Chondrocyte (in vitro differentiated cells): Measurements from ENCODE around the gene NUP42. TPM values are rescaled to one million over a fixed set of nuclear protein-coding genes. Genes with fewer than 3 reads are reported as not detected.

ENCODE experiments used
- DNase-seq: peaks from one replicate; pipeline ENCODE4 v3.0.0; 2021; ENCODE audit warnings: mixed read lengths, low spot score
- H3K27ac Mint-ChIP-seq: one replicate; pipeline ENCODE4 v1.8.0; 2021; ENCODE audit warnings: mild to moderate bottlenecking, moderate library complexity, mixed read lengths; ENCODE audit not compliant: unreplicated experiment
- H3K27me3 Mint-ChIP-seq: 2 replicates; pipeline ENCODE4 v1.8.0; 2021; ENCODE audit warnings: low read depth, mixed read lengths
- H3K36me3 Mint-ChIP-seq: 2 replicates; pipeline ENCODE4 v1.8.0; 2021; ENCODE audit warnings: low read depth, mixed read lengths
- H3K4me1 Mint-ChIP-seq: 2 replicates; pipeline ENCODE4 v1.8.0; 2021; ENCODE audit warnings: low read depth, mild to moderate bottlenecking, mixed read lengths
- H3K4me3 Mint-ChIP-seq: one replicate; pipeline ENCODE4 v1.8.0; 2021; ENCODE audit warnings: mild to moderate bottlenecking, moderate library complexity, mixed read lengths; ENCODE audit not compliant: unreplicated experiment
- H3K9me3 Mint-ChIP-seq: 2 replicates; pipeline ENCODE4 v1.8.0; 2021; ENCODE audit warnings: low read depth, mixed read lengths
- long read RNA-seq: library from polyadenylated mRNA; stranded (forward); transcript quantifications from one replicate; pipeline ENCODE4 v2.0.0, GENCODE V29; 2021
- total RNA-seq: library from RNA; stranded (reverse); gene quantifications from 3 replicates; pipeline ENCODE4 v1.2.1, GENCODE V29; 2021
- TF ChIP-seq, protein P1 (sequence below): fragments of 200-600 bp; sonication (generic); IDR thresholded peaks from 2 replicates; pipeline ENCODE4 v1.5.0; 2021; ENCODE audit warnings: antibody characterized with exemption, mild to moderate bottlenecking, moderate library complexity

The NUP42 gene, protein sequence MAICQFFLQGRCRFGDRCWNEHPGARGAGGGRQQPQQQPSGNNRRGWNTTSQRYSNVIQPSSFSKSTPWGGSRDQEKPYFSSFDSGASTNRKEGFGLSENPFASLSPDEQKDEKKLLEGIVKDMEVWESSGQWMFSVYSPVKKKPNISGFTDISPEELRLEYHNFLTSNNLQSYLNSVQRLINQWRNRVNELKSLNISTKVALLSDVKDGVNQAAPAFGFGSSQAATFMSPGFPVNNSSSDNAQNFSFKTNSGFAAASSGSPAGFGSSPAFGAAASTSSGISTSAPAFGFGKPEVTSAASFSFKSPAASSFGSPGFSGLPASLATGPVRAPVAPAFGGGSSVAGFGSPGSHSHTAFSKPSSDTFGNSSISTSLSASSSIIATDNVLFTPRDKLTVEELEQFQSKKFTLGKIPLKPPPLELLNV
- 22.4 to 25.6 TPM (median 25.4 TPM) in 3 replicates for total RNA-seq
- long read RNA-seq, transcript NUPL2-201 (7 exons, 1,795 nt), result major isoform, 16 of 23 reads
- long read RNA-seq, partial matches to known transcripts, result 1 of 23 reads
- long read RNA-seq, other reads (novel, unspliced or antisense), result 5 of 23 reads

DNA sequence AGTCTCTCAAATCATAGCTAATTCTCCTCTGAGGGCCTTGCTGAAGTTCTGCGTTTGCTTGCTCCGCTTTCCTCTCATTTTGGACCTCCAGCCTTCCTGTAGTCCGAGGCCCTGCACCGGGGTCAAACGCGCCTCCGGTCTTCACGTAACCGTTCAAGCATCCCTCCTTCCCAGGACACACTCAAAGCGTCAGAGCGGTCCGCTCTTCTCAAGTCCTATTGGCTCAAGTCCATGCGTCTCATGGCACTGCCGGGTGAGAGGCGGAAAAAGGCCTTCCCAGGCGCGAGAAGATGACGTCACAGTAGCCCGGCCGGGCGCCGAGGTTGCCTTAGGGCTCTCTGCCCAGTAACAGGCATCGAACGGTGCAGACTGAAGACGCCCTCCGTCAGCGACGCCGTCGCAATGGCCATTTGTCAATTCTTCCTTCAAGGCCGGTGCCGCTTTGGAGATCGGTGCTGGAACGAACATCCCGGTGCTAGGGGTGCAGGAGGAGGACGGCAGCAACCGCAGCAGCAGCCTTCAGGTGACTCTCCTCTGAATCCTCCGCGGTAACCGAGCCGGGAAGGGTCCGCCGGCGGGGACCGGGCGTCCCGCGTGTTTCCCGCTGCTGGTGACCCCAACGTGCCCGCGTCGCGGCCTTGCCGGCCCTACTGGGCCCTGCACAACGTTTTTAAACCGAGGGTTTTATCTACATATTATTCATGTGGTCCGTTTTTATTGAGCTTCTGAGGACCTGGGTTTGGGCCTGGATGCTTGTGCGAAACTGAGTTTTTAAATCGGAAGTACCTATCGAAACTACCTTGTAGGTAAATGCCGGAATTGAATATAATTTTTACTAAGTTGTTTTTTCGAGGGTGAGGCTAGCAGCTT lies at the start of gene NUP42:
Gene NUP42 (plus strand): TSS at position 365 of the 870 bp plus-strand sequence. CDS start 38 bp downstream, at position 403.
- Mint-ChIP-seq H3K4me3 (peak within 1 kb of the TSS; percentile 91), H3K4me1 (peaks cover 26% of the 10 kb centered on the region), H3K27me3 (no peaks in the 10 kb centered on the region), H3K9me3 (no peaks in the 10 kb centered on the region), H3K27ac (peak within 1 kb of the TSS; percentile 100), H3K36me3 (peaks cover 5% of the 10 kb centered on the region)
- peak; percentile 98 for DNase-seq
- TF ChIP-seq, protein P1, sequence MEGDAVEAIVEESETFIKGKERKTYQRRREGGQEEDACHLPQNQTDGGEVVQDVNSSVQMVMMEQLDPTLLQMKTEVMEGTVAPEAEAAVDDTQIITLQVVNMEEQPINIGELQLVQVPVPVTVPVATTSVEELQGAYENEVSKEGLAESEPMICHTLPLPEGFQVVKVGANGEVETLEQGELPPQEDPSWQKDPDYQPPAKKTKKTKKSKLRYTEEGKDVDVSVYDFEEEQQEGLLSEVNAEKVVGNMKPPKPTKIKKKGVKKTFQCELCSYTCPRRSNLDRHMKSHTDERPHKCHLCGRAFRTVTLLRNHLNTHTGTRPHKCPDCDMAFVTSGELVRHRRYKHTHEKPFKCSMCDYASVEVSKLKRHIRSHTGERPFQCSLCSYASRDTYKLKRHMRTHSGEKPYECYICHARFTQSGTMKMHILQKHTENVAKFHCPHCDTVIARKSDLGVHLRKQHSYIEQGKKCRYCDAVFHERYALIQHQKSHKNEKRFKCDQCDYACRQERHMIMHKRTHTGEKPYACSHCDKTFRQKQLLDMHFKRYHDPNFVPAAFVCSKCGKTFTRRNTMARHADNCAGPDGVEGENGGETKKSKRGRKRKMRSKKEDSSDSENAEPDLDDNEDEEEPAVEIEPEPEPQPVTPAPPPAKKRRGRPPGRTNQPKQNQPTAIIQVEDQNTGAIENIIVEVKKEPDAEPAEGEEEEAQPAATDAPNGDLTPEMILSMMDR, result no peak

DNA sequence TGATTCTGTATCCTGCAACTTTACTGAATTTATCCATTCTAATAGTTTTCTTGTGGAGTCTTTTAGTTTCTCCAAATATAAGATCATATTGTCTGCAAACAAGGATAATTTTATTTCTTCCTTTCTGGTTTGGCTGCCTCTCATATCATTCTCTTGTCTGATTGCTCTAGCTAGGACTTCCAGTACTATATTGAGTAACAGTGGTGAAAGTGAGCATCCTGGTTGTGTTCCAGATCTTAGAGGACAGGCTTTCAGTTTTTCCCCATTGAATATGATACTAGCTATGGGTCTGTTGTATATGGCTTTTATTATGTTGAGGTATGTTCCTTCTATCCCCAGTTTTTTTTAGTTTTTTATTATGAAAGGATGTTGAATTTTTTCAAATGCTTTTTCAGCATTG lies 48.1 kb upstream of the NUP42 start:
- no peak overlapping the region for H3K27ac Mint-ChIP-seq
- H3K36me3 Mint-ChIP-seq, result peaks cover 13% of the 10 kb centered on the region
- peaks cover 4% of the 10 kb centered on the region for H3K4me1 Mint-ChIP-seq
- H3K27me3 Mint-ChIP-seq, result no peaks in the 10 kb centered on the region
- TF ChIP-seq, protein P1, result no peak
- peaks cover 15% of the 10 kb centered on the region for H3K9me3 Mint-ChIP-seq
- H3K4me3 Mint-ChIP-seq, result no peak overlapping the region
- no peak for DNase-seq

DNA sequence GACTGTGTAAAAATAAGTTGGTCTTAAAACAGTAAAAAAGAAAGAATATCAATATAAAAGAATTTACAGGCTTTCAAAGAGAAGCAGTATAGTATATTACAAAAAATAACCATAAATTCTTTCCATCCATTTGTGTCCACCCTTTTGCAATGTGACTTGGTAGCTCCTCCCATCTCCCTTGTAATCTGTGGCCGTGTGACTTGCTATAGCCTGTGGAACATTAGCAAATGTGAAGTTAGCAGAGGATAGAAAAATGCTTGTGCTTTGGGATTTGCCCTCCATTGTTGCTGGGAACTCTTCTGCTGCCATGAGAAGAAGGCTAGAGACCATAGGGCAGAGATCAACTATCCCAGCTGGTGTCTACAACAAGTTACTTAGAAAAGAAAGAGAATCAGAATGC lies 46.1 kb upstream of the NUP42 start:
- TF ChIP-seq, protein P1, result no peak
- H3K4me3 Mint-ChIP-seq, result no peak overlapping the region
- peaks cover 4% of the 10 kb centered on the region for H3K4me1 Mint-ChIP-seq
- peaks cover 13% of the 10 kb centered on the region for H3K36me3 Mint-ChIP-seq
- H3K27me3 Mint-ChIP-seq, result no peaks in the 10 kb centered on the region
- H3K27ac Mint-ChIP-seq, result no peak overlapping the region
- H3K9me3 Mint-ChIP-seq, result peaks cover 15% of the 10 kb centered on the region
- no peak for DNase-seq

DNA sequence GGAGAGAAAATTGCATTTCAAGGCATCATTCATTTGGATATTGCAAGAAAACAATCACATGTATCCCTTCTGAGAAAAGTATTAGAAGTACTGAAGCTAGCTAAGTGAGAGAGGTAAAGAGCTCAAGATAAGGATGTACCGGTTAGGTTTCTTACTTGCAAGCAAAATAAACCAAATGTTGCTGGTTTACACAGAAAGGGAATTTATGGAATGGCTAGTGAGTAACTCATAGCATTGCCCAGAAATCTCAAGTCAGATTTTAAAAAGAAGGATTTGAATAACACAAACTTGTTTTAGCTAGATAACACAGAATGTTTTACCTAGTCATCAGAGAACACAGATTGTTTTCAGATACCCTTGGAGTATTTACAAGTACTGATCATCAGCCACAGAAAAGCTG lies 45.6 kb upstream of the NUP42 start:
- TF ChIP-seq, protein P1, result no peak
- no peak overlapping the region for H3K27ac Mint-ChIP-seq
- no peak for DNase-seq
- H3K9me3 Mint-ChIP-seq, result peaks cover 15% of the 10 kb centered on the region
- H3K27me3 Mint-ChIP-seq, result no peaks in the 10 kb centered on the region
- peaks cover 4% of the 10 kb centered on the region for H3K4me1 Mint-ChIP-seq
- H3K36me3 Mint-ChIP-seq, result peaks cover 16% of the 10 kb centered on the region
- H3K4me3 Mint-ChIP-seq, result no peak overlapping the region

DNA sequence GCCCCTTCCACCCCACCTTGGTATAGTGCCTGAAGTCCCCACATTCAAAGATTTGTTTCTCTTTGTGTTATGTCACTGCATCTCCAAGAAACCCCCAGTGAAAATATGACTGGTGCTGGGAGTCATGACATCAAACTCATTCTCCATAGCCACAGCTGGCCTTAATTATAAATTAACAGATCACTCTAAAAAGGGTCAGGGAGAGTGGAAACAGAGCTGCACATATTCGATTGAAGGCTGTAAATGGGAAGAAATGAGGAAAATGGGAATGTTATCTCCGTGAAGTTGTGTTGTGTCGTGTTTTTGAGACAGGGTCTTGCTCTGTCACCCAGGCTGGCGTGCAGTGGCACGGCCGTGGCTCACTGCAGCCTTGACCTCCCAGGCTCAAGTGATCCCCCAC lies 24.2 kb upstream of the NUP42 start:
- H3K27ac Mint-ChIP-seq, result no peak overlapping the region
- H3K36me3 Mint-ChIP-seq, result peaks cover 19% of the 10 kb centered on the region
- H3K4me1 Mint-ChIP-seq, result no peaks in the 10 kb centered on the region
- TF ChIP-seq, protein P1, result no peak
- no peak for DNase-seq
- H3K9me3 Mint-ChIP-seq, result no peaks in the 10 kb centered on the region
- no peaks in the 10 kb centered on the region for H3K27me3 Mint-ChIP-seq
- no peak overlapping the region for H3K4me3 Mint-ChIP-seq
